Trophoblast cell (in vitro differentiated cells and primary cell): ENCODE results near the gene BDH1.

Source experiments
- DNase-seq, 2 donors: peaks; one replicate each; pipeline ENCODE4 v3.0.0-alpha.2; 2016
- H2AFZ ChIP-seq: 2 replicates; pipeline ENCODE4 v1.6.1; 2013; ENCODE audit warnings: low read length, moderate library complexity, mild to moderate bottlenecking; ENCODE audit not compliant: insufficient read depth, poor library complexity
- H2AK5ac ChIP-seq: 2 replicates; pipeline ENCODE4 v1.6.1; 2013; ENCODE audit warnings: mild to moderate bottlenecking, low read length
- H2BK120ac ChIP-seq: 2 replicates; pipeline ENCODE4 v1.6.1; 2013; ENCODE audit warnings: low read length, mild to moderate bottlenecking, moderate library complexity; ENCODE audit not compliant: insufficient read depth, poor library complexity
- H2BK12ac ChIP-seq: 2 replicates; pipeline ENCODE4 v1.6.1; 2013; ENCODE audit warnings: mild to moderate bottlenecking, low read length, moderate library complexity
- H2BK5ac ChIP-seq: 2 replicates; pipeline ENCODE4 v1.6.1; 2013; ENCODE audit warnings: low read length, low read depth, moderate library complexity, mild to moderate bottlenecking; ENCODE audit not compliant: poor library complexity
- H3K14ac ChIP-seq: 2 replicates; pipeline ENCODE4 v1.6.1; 2013; ENCODE audit warnings: mild to moderate bottlenecking, low read length
- H3K18ac ChIP-seq: 2 replicates; pipeline ENCODE4 v1.6.1; 2013; ENCODE audit warnings: mild to moderate bottlenecking, low read length
- H3K23ac ChIP-seq: 2 replicates; pipeline ENCODE4 v1.6.1; 2013; ENCODE audit warnings: low read length
- H3K27ac ChIP-seq: 2 replicates; pipeline ENCODE4 v1.5.1; 2013; ENCODE audit warnings: low read depth, mild to moderate bottlenecking, inconsistent platforms, low read length, moderate library complexity
- H3K27me3 ChIP-seq: 2 replicates; pipeline ENCODE4 v1.6.1; 2013; ENCODE audit warnings: inconsistent platforms, mild to moderate bottlenecking, low read length, moderate library complexity; ENCODE audit not compliant: insufficient read depth
- H3K36me3 ChIP-seq, 2 experiments: 1 replicate in 1 of 2; 2 replicates in 1 of 2; pipeline ENCODE4 v1.6.1; 2013; ENCODE audit warnings: low read length in 2 of 2, mild to moderate bottlenecking in 2 of 2, moderate library complexity in 1 of 2; ENCODE audit not compliant: insufficient read depth in 2 of 2, control insufficient read depth in 1 of 2
- H3K4ac ChIP-seq: 2 replicates; pipeline ENCODE4 v1.6.1; 2013; ENCODE audit warnings: low read depth, mild to moderate bottlenecking, low read length, moderate library complexity
- H3K4me1 ChIP-seq, 2 experiments: 1 replicate in 1 of 2; 2 replicates in 1 of 2; pipeline ENCODE4 v1.6.1; 2013; ENCODE audit warnings: low read length in 2 of 2, mild to moderate bottlenecking in 2 of 2, moderate library complexity in 1 of 2; ENCODE audit not compliant: insufficient read depth in 2 of 2, control insufficient read depth in 1 of 2
- H3K4me2 ChIP-seq: 2 replicates; pipeline ENCODE4 v1.6.1; 2013; ENCODE audit warnings: inconsistent platforms, mild to moderate bottlenecking, low read length, moderate library complexity
- H3K4me3 ChIP-seq: 2 replicates; pipeline ENCODE4 v1.5.1; 2013; ENCODE audit warnings: mild to moderate bottlenecking, low read depth, low read length, inconsistent platforms
- H3K79me1 ChIP-seq: one replicate; pipeline ENCODE4 v1.6.1; 2013; ENCODE audit warnings: low read length
- H3K79me2 ChIP-seq: 2 replicates; pipeline ENCODE4 v1.6.1; 2013; ENCODE audit warnings: low read length, mild to moderate bottlenecking; ENCODE audit not compliant: control insufficient read depth, insufficient read depth, poor library complexity
- H3K9ac ChIP-seq: 2 replicates; pipeline ENCODE4 v1.6.1; 2013; ENCODE audit warnings: mild to moderate bottlenecking, low read length
- H3K9me3 ChIP-seq: 2 replicates; pipeline ENCODE4 v1.6.1; 2013; ENCODE audit warnings: low read depth, mild to moderate bottlenecking, control low read depth, inconsistent platforms, low read length; ENCODE audit not compliant: insufficient read depth
- H4K12ac ChIP-seq: 2 replicates; pipeline ENCODE4 v1.6.1; 2013; ENCODE audit warnings: low read depth, mild to moderate bottlenecking, low read length, moderate library complexity
- H4K8ac ChIP-seq: 2 replicates; pipeline ENCODE4 v1.6.1; 2013; ENCODE audit warnings: low read depth, mild to moderate bottlenecking, low read length, moderate library complexity
- H4K91ac ChIP-seq: one replicate; pipeline ENCODE4 v1.6.1; 2013; ENCODE audit warnings: low read depth, mild to moderate bottlenecking, low read length, moderate library complexity
- WGBS: extraction: QIAGEN DNeasy Blood & Tissue Kit; methylation state at CpG from one replicate; pipeline ENCODE4 v1.1.7; 2013; ENCODE audit warnings: missing lambda C conversion rate; ENCODE audit not compliant: insufficient read length, insufficient coverage; ENCODE audit errors: extremely low coverage; 5-methylcytosine and 5-hydroxymethylcytosine counted together

Gene BDH1

DNA sequence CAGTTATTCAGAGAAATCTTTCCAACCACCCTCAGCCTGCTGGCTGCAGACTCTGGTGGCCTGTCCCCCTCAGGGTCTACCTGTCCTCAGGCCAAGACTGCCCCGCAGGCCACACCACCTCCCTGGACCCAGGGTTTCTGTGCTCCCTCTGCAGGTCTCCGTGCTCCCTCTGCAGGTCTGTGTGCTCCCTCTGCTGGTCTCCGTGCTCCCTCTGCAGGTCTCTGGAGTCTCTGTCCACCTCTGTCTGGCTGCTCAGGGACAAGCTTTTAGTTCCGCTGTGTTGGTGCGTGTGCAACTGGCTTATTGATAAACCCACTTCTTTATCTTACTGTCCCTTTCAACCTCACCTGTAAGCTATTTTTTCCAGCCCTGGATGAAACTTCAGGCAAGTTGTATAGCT, 30.1 kb downstream of the BDH1 start:
- H3K36me3 ChIP-seq, result no peaks in the 10 kb centered on the region
- H3K9me3 ChIP-seq, result peaks cover 1% of the 10 kb centered on the region
- H3K4ac ChIP-seq, result no peak overlapping the region
- H4K12ac ChIP-seq, result no peak overlapping the region
- no peaks in the 10 kb centered on the region for H3K27me3 ChIP-seq
- peaks cover 4 to 5% of the 10 kb centered on the region in 2 experiments for H3K4me1 ChIP-seq
- no peak overlapping the region for H3K4me3 ChIP-seq
- H4K8ac ChIP-seq, result no peak overlapping the region
- no peak overlapping the region for H4K91ac ChIP-seq
- no peak for DNase-seq
- no CpG with 5 or more reads among the region's 5 CpGs for WGBS
- no peak overlapping the region for H3K23ac ChIP-seq
- H3K79me2 ChIP-seq, result no peaks in the 10 kb centered on the region
- no peaks in the 10 kb centered on the region for H3K79me1 ChIP-seq
- H2BK120ac ChIP-seq, result no peak overlapping the region
- H2AK5ac ChIP-seq, result no peak overlapping the region
- H3K4me2 ChIP-seq, result no peak overlapping the region
- no peak overlapping the region for H3K27ac ChIP-seq
- no peak overlapping the region for H2BK12ac ChIP-seq
- no peak overlapping the region for H3K9ac ChIP-seq
- no peak overlapping the region for H2AFZ ChIP-seq
- H3K18ac ChIP-seq, result no peak overlapping the region
- H2BK5ac ChIP-seq, result no peak overlapping the region
- no peak overlapping the region for H3K14ac ChIP-seq

DNA sequence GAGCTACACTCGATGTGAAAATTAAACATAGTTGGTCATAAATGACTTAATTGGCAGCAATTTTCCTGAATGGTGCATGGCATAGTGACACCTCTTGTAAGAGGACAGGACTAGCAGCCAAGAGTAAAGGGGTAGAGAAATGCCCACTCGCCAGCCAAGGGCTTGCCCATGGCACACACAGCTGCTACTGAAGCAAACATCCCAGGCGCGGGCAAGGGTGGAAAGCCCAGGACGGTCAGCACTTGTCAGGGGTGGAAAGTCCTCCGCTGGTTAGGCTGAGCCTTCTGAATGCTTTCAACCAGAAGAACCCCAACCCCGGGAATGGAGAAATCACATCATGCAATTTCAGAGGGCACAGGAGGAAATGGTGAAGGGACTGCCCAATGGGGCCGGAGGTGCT, 31.6 kb downstream of the BDH1 start:
- H3K4me1 ChIP-seq, result peaks cover 5 to 6% of the 10 kb centered on the region in 2 experiments
- no peak overlapping the region for H2BK5ac ChIP-seq
- H3K79me2 ChIP-seq, result no peaks in the 10 kb centered on the region
- no peak overlapping the region for H2BK12ac ChIP-seq
- H3K36me3 ChIP-seq, result no peaks in the 10 kb centered on the region
- no peak overlapping the region for H3K9ac ChIP-seq
- no peak overlapping the region for H3K27ac ChIP-seq
- DNase-seq, result no peak
- H3K23ac ChIP-seq, result no peak overlapping the region
- no peaks in the 10 kb centered on the region for H3K79me1 ChIP-seq
- no peak overlapping the region for H3K4ac ChIP-seq
- no peak overlapping the region for H2BK120ac ChIP-seq
- no peak overlapping the region for H2AFZ ChIP-seq
- H4K12ac ChIP-seq, result no peak overlapping the region
- no peaks in the 10 kb centered on the region for H3K27me3 ChIP-seq
- no peak overlapping the region for H2AK5ac ChIP-seq
- no peak overlapping the region for H3K4me2 ChIP-seq
- H3K18ac ChIP-seq, result no peak overlapping the region
- peaks cover 1% of the 10 kb centered on the region for H3K9me3 ChIP-seq
- no peak overlapping the region for H3K14ac ChIP-seq
- WGBS, result no CpG with 5 or more reads among the region's 8 CpGs
- H4K8ac ChIP-seq, result no peak overlapping the region
- H3K4me3 ChIP-seq, result no peak overlapping the region
- no peak overlapping the region for H4K91ac ChIP-seq

DNA sequence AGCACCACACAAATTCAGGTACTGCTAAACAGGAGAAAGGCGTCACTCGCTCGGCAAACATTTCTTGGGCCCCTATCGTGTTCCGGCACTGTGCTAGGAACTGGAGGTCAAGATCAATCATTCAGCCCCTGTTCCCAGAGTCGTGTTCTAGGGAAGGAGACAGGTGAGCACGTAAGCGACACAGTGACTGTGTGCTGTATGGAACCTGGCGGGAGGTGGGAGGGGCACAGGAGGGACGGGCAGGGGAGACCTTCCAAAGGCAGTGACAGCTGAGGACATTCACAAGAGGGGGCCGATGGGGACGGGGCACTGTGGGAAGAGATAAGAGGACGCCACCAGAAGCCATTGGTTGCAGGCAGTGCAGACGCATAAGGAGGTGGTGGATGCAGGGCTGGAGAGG, 32.2 kb downstream of the BDH1 start:
- no peak overlapping the region for H2AK5ac ChIP-seq
- H3K14ac ChIP-seq, result no peak overlapping the region
- no peaks in the 10 kb centered on the region for H3K27me3 ChIP-seq
- H4K91ac ChIP-seq, result no peak overlapping the region
- WGBS, result no CpG with 5 or more reads among the region's 14 CpGs
- no peaks in the 10 kb centered on the region for H3K36me3 ChIP-seq
- peak in 1 of 2 donors; percentile 30 for DNase-seq
- no peak overlapping the region for H3K9ac ChIP-seq
- peaks cover 5 to 6% of the 10 kb centered on the region in 2 experiments for H3K4me1 ChIP-seq
- H3K79me1 ChIP-seq, result no peaks in the 10 kb centered on the region
- no peak overlapping the region for H3K4me3 ChIP-seq
- H4K12ac ChIP-seq, result no peak overlapping the region
- no peak overlapping the region for H2BK5ac ChIP-seq
- peak overlapping the region; percentile 41 for H3K23ac ChIP-seq
- H3K79me2 ChIP-seq, result no peaks in the 10 kb centered on the region
- no peak overlapping the region for H3K27ac ChIP-seq
- H2BK12ac ChIP-seq, result no peak overlapping the region
- peaks cover 1% of the 10 kb centered on the region for H3K9me3 ChIP-seq
- H3K4ac ChIP-seq, result no peak overlapping the region
- H3K18ac ChIP-seq, result no peak overlapping the region
- H4K8ac ChIP-seq, result no peak overlapping the region
- no peak overlapping the region for H3K4me2 ChIP-seq
- H2BK120ac ChIP-seq, result no peak overlapping the region
- H2AFZ ChIP-seq, result no peak overlapping the region

DNA sequence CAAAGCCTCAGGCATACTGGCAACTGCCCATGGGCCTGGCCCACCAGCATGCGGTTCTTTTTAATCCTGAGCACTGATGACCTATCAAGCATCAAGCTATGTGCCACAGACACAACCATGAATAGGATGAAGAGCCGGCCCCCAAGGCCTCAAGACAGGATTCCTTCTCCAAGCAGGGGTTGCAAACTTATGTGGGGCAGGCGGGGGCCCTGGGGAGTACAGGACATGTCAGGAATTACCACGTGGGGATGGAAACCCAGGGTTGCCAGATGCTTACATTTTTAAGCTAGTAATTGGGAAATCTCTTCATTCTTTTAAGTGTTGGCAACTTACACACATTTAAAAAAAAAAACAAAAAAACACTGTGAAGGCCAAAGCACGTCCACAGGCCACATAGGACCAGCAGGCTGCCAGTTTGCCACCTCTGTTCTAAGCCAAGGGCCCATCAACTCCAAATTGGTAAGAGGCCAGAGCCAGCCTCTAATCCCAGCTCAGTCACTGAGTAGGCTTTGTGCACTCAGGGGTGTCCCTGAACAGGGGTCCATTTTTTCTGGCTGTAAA, 32.8 kb downstream of the BDH1 start:
- no peak overlapping the region for H2AK5ac ChIP-seq
- H3K27ac ChIP-seq, result no peak overlapping the region
- no peak overlapping the region for H4K8ac ChIP-seq
- no peak overlapping the region for H3K4me3 ChIP-seq
- H3K27me3 ChIP-seq, result no peaks in the 10 kb centered on the region
- no peak overlapping the region for H2AFZ ChIP-seq
- no peak overlapping the region for H4K12ac ChIP-seq
- no peak overlapping the region for H3K23ac ChIP-seq
- no peak overlapping the region for H3K4ac ChIP-seq
- no peak overlapping the region for H2BK120ac ChIP-seq
- H3K79me2 ChIP-seq, result no peaks in the 10 kb centered on the region
- H3K79me1 ChIP-seq, result no peaks in the 10 kb centered on the region
- no peak overlapping the region for H4K91ac ChIP-seq
- peaks cover 1% of the 10 kb centered on the region for H3K9me3 ChIP-seq
- no peak overlapping the region for H3K18ac ChIP-seq
- H3K4me2 ChIP-seq, result no peak overlapping the region
- no peaks in the 10 kb centered on the region for H3K36me3 ChIP-seq
- H3K4me1 ChIP-seq, result peaks cover 5 to 6% of the 10 kb centered on the region in 2 experiments
- no CpG with 5 or more reads among the region's 5 CpGs for WGBS
- no peak overlapping the region for H3K9ac ChIP-seq
- peak; percentile 84 to 86 for DNase-seq
- no peak overlapping the region for H2BK5ac ChIP-seq
- no peak overlapping the region for H3K14ac ChIP-seq
- no peak overlapping the region for H2BK12ac ChIP-seq
